NOMO-1 treated with DMSO at 0.1 percent for 48 hours (cell line): ENCODE measurements around the gene RND3.

Experiments
- DNase-seq: peaks from one replicate; lab custom pipeline; 2025; ENCODE audit not compliant: unreplicated experiment; lab: John Stamatoyannopoulos, UW

Gene RND3

GRCh38 chr2:150487537-150488429 is at the start of gene RND3:
Gene RND3 (minus strand): TSS chr2:150487667. CDS start chr2:150487417, 250 bp downstream.
- peak; percentile 44 for DNase-seq

- DNase-seq: no peak
These were observed 47.7 kb upstream of the RND3 start for GRCh38 chr2:150535176-150535575.

GRCh38 chr2:150532879-150533278 is 45.4 kb upstream of the RND3 start:
- DNase-seq: no peak

- DNase-seq: no peak
These were observed 44.6 kb upstream of the RND3 start for GRCh38 chr2:150532020-150532419.

- DNase-seq: no peak
These were observed 44.1 kb upstream of the RND3 start for GRCh38 chr2:150531591-150531990.

- no peak for DNase-seq
These were observed 42.7 kb upstream of the RND3 start for GRCh38 chr2:150530168-150530567.

- no peak for DNase-seq
These were observed 41.7 kb upstream of the RND3 start for GRCh38 chr2:150528861-150529801.

- DNase-seq: no peak
These were observed 39.4 kb upstream of the RND3 start for GRCh38 chr2:150526827-150527226.

GRCh38 chr2:150526006-150526405 is 38.5 kb upstream of the RND3 start:
- DNase-seq: no peak

- no peak for DNase-seq
These were observed 34.8 kb upstream of the RND3 start for GRCh38 chr2:150522269-150522668.

GRCh38 chr2:150520887-150521664 is 33.6 kb upstream of the RND3 start:
- DNase-seq: no peak

- no peak for DNase-seq
These were observed 32.6 kb upstream of the RND3 start for GRCh38 chr2:150520033-150520432.

- no peak for DNase-seq
These were observed 30.6 kb upstream of the RND3 start for GRCh38 chr2:150517951-150518680.

GRCh38 chr2:150513647-150514046 is 26.2 kb upstream of the RND3 start:
- no peak for DNase-seq

GRCh38 chr2:150508497-150509137 is 21.1 kb upstream of the RND3 start:
- no peak for DNase-seq

GRCh38 chr2:150507071-150507470 is 19.6 kb upstream of the RND3 start:
- no peak for DNase-seq

- DNase-seq: no peak
These were observed 17.7 kb upstream of the RND3 start for GRCh38 chr2:150505178-150505577.

GRCh38 chr2:150495993-150496627 is 8.6 kb upstream of the RND3 start:
- DNase-seq: no peak

- DNase-seq: no peak
These were observed 7.5 kb upstream of the RND3 start for GRCh38 chr2:150495001-150495400.
